ENCODE measurements around the gene BCLAF3. TPM values are rescaled to one million over a fixed set of nuclear protein-coding genes. Genes with fewer than 3 reads are reported as not detected.

The BCLAF3 gene
- total RNA-seq, 1 donor, result 7.6 TPM

DNA sequence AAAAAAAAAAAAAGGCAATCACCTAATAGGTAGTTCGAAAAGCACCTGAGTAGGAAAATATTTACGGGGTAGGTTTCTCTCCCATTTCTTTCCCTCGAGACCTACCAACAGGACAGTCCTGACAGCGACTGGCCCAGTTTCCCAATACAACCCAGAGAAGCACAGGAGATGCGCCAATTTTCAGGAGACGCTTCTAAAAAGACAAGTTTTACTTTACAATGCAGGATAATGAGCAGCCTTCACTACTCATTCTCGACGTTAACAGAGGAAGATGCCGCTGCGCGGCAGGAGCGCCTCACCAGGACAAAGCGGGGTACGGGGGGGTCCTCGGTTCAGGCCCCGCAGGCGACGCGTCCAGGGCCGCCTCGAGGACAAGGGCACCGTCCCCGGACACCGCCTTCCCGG, 708 bp downstream of the BCLAF3 start:
- Histone ChIP-seq H3K36me3 (ENCODE audit: insufficient read depth, low read length) (no peaks in the 10 kb centered on the region), H3K27ac (ENCODE audit: low read depth, low read length) (peak overlapping the region; percentile 23), H3K9me3 (ENCODE audit: low read depth, low read length) (no peaks in the 10 kb centered on the region), H3K4me2 (ENCODE audit: insufficient read depth, low read length) (peak overlapping the region; percentile 86), H3K27me3 (ENCODE audit: insufficient read depth, low read length) (no peaks in the 10 kb centered on the region), H3K4me1 (ENCODE audit: insufficient read depth, low read length) (peaks cover 3% of the 10 kb centered on the region), H3K79me2 (ENCODE audit: insufficient read depth, low read length) (peaks cover 35% of the 10 kb centered on the region), H2AFZ (ENCODE audit: low read length) (peak overlapping the region; percentile 51), H3K4me3 (ENCODE audit: insufficient read depth, low read length) (peak overlapping the region; percentile 80), H4K20me1 (ENCODE audit: insufficient read depth, low read length) (no peaks in the 10 kb centered on the region)
- TF ChIP-seq, protein P1, sequence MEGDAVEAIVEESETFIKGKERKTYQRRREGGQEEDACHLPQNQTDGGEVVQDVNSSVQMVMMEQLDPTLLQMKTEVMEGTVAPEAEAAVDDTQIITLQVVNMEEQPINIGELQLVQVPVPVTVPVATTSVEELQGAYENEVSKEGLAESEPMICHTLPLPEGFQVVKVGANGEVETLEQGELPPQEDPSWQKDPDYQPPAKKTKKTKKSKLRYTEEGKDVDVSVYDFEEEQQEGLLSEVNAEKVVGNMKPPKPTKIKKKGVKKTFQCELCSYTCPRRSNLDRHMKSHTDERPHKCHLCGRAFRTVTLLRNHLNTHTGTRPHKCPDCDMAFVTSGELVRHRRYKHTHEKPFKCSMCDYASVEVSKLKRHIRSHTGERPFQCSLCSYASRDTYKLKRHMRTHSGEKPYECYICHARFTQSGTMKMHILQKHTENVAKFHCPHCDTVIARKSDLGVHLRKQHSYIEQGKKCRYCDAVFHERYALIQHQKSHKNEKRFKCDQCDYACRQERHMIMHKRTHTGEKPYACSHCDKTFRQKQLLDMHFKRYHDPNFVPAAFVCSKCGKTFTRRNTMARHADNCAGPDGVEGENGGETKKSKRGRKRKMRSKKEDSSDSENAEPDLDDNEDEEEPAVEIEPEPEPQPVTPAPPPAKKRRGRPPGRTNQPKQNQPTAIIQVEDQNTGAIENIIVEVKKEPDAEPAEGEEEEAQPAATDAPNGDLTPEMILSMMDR (IDR thresholded peaks at IDR 0.05; ENCODE audit: extremely low read depth, low read depth, low read length), result no peak
- DNase-seq (ENCODE audit: insufficient read length, low spot score, missing footprints), result no peak

DNA sequence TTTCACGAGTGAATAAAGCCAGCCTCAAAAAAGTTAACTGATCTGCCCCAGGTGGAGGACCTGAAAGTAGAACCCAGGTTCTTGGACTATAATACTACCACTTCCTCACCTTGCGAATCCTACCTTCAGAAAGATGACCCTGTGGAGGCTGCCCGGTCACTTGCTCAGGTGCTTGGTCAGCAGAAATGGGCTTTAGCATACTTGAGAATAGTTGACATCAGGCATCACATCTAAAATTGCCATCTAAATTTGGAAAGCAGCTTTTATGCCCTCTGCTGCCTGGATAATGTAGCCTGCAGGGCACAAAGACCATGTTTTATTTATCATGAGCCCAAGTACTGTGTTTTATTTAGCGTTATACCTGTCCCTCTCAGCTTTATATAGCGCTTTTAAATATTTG, 3.0 kb downstream of the BCLAF3 start:
- no peak overlapping the region for H3K27ac ChIP-seq (ENCODE audit: low read depth, low read length)
- DNase-seq (ENCODE audit: insufficient read length, low spot score, missing footprints), result no peak
- H3K79me2 ChIP-seq (ENCODE audit: insufficient read depth, low read length), result peaks cover 35% of the 10 kb centered on the region

DNA sequence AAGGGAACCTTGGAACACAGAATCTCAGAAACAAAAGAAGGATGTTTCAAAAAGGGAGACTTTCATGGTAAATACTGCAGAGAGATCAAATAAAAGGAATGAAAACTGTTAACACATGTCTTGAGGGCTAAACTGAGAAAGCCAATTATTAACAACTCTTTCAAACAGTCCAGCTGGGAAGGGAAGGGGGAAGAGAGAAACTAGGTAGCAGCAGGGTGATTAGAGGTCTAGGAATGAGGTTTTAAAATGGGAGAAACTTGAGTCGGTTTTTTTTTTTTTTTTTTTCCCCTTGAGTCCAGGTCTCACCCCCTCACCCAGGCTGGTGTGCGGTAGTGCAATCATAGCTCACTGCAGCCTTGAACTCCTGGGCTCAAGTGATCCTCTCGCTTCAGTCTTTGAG, 4.3 kb downstream of the BCLAF3 start:
- H3K4me3 ChIP-seq (ENCODE audit: insufficient read depth, low read length), result no peak overlapping the region
- H3K4me2 ChIP-seq (ENCODE audit: insufficient read depth, low read length), result no peak overlapping the region
- peaks cover 40% of the 10 kb centered on the region for H3K79me2 ChIP-seq (ENCODE audit: insufficient read depth, low read length)
- H2AFZ ChIP-seq (ENCODE audit: low read length), result no peak overlapping the region
- no peaks in the 10 kb centered on the region for H4K20me1 ChIP-seq (ENCODE audit: insufficient read depth, low read length)
- no peaks in the 10 kb centered on the region for H3K36me3 ChIP-seq (ENCODE audit: insufficient read depth, low read length)
- peaks cover 3% of the 10 kb centered on the region for H3K4me1 ChIP-seq (ENCODE audit: insufficient read depth, low read length)
- H3K9me3 ChIP-seq (ENCODE audit: low read depth, low read length), result no peaks in the 10 kb centered on the region
- TF ChIP-seq, protein P1 (IDR thresholded peaks at IDR 0.05; ENCODE audit: extremely low read depth, low read depth, low read length), result no peak
- no peaks in the 10 kb centered on the region for H3K27me3 ChIP-seq (ENCODE audit: insufficient read depth, low read length)
- no peak overlapping the region for H3K27ac ChIP-seq (ENCODE audit: low read depth, low read length)
- DNase-seq (ENCODE audit: insufficient read length, low spot score, missing footprints), result no peak

More for the DNA sequence above, 3.0 kb downstream of the BCLAF3 start:
- H2AFZ ChIP-seq (ENCODE audit: low read length), result no peak overlapping the region
- no peaks in the 10 kb centered on the region for H3K27me3 ChIP-seq (ENCODE audit: insufficient read depth, low read length)
- no peaks in the 10 kb centered on the region for H3K36me3 ChIP-seq (ENCODE audit: insufficient read depth, low read length)
- TF ChIP-seq, protein P1 (IDR thresholded peaks at IDR 0.05; ENCODE audit: extremely low read depth, low read depth, low read length), result no peak
- H3K4me3 ChIP-seq (ENCODE audit: insufficient read depth, low read length), result no peak overlapping the region
- peaks cover 3% of the 10 kb centered on the region for H3K4me1 ChIP-seq (ENCODE audit: insufficient read depth, low read length)
- H3K9me3 ChIP-seq (ENCODE audit: low read depth, low read length), result no peaks in the 10 kb centered on the region
- H3K4me2 ChIP-seq (ENCODE audit: insufficient read depth, low read length), result no peak overlapping the region
- H4K20me1 ChIP-seq (ENCODE audit: insufficient read depth, low read length), result no peaks in the 10 kb centered on the region

DNA sequence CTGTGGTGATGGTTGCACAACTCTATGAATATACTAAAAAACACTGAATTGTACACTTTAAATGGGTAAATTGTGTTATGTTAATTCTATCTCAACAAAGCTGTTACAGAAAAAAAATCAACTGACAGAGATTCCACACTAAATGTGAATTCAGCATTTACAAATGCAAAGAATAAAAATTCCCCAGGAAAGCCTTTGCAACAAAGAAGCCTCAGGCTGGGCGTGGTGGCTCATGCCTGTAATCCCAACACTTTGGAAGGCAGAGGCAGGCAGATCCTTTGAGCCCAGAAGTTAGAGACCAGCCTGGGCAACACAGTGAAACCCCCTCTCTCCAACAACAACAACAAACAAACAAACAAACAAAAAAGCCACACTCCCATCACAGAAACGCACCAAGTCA, 8.9 kb downstream of the BCLAF3 start:
- DNase-seq (ENCODE audit: insufficient read length, low spot score, missing footprints), result no peak
- H3K9me3 ChIP-seq (ENCODE audit: low read depth, low read length), result peaks cover 3% of the 10 kb centered on the region
- H3K79me2 ChIP-seq (ENCODE audit: insufficient read depth, low read length), result peaks cover 22% of the 10 kb centered on the region
- no peak overlapping the region for H3K27ac ChIP-seq (ENCODE audit: low read depth, low read length)
- no peaks in the 10 kb centered on the region for H3K36me3 ChIP-seq (ENCODE audit: insufficient read depth, low read length)
- H3K4me2 ChIP-seq (ENCODE audit: insufficient read depth, low read length), result no peak overlapping the region
- no peak overlapping the region for H2AFZ ChIP-seq (ENCODE audit: low read length)
- H3K27me3 ChIP-seq (ENCODE audit: insufficient read depth, low read length), result no peaks in the 10 kb centered on the region
- no peaks in the 10 kb centered on the region for H4K20me1 ChIP-seq (ENCODE audit: insufficient read depth, low read length)
- H3K4me1 ChIP-seq (ENCODE audit: insufficient read depth, low read length), result no peaks in the 10 kb centered on the region
- H3K4me3 ChIP-seq (ENCODE audit: insufficient read depth, low read length), result no peak overlapping the region
- TF ChIP-seq, protein P1 (IDR thresholded peaks at IDR 0.05; ENCODE audit: extremely low read depth, low read depth, low read length), result no peak
